ENCODE data around the gene AIPL1.
A peak's percentile ranks its signal among the peaks of the same experiment; 100 is the strongest.
"Not testable (repeated sequence)": the region's sequence is repeated elsewhere in the genome, so short reads cannot be mapped to it uniquely, and the experiment has no call there.

Gene AIPL1, protein sequence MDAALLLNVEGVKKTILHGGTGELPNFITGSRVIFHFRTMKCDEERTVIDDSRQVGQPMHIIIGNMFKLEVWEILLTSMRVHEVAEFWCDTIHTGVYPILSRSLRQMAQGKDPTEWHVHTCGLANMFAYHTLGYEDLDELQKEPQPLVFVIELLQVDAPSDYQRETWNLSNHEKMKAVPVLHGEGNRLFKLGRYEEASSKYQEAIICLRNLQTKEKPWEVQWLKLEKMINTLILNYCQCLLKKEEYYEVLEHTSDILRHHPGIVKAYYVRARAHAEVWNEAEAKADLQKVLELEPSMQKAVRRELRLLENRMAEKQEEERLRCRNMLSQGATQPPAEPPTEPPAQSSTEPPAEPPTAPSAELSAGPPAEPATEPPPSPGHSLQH

DNA sequence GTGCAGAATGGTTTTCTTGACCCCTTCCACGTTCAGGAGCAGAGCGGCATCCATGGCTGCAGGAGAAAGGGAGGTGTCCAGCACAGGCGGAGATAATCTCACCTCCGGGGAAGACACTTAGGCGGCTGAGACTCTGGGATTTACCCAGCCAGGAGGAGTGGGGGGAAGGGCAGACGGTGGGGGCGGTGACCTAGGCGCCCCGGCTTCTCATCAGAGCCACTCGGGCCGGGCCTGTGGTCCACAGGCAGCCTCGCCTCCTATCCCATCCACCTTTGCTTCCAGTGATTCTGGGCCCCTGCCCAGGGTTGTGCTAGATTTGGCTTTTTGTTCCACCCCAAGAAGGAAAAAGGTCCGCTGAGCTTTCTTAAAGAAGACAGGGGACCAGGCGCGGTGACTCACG lies at the start of gene AIPL1:
Gene AIPL1, minus strand, starts transcription at position 71 of the 400 bp plus-strand sequence. Its CDS starts 17 bp downstream, at position 54.
- no peak for DNase-seq (ENCODE audit: low read depth)

DNA sequence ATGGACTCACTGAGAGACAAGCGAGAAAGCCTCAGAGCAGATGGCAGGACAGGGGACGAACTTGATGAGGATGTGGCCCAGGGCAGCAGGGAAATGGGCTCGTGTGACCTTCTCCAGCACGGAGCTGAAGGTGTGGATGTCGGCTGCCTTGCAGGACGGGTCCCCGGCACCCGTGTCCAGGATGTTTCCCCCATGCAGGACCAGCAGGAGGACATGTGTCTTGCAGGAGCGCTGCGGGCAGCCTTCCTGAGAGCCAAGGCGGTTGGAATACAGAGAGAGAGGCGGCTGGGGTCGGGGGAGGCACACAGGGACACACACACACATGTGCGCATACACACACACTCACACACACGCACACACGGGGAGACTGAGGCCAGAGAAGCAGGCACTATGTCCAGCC lies 48.6 kb upstream of the AIPL1 start:
- DNase-seq (ENCODE audit: low read depth): no peak

DNA sequence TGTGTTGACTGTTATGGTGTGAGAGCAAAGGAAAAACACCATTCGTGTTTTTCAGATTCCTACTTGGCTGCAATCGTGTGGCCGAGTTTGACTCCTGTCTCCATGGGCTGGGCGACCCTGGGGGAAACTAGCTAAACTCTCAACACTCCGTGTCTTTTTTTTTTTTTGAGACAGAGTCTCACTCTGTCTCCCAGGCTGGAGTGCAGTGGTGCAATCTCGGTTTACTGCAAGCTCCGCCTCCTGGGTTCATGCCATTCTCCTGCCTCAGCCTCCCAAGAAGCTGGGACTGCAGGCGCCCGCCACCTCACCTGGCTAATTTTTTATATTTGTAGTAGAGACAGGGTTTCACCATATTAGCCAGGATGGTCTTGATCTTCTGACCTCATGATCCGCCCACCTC lies 47.9 kb upstream of the AIPL1 start:
- DNase-seq (ENCODE audit: low read depth): not testable (repeated sequence)

DNA sequence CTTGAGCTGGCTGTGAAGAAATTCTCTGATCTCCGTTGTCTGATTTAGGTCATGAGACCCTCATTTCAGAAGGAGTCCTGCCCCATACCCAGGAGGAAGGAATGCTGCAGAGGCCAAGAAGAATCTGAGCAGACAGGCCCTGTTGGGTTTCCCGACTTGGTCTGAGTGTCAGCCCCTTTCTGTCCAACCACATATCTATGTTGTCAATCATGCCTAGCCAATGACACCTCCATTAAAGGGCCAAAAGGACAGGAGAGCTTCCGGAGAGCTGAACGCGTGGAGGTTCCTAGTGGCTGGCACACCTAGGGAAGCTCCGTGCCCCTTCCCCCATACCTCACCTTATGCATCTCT lies 47.2 kb upstream of the AIPL1 start:
- no peak for DNase-seq (ENCODE audit: low read depth)

DNA sequence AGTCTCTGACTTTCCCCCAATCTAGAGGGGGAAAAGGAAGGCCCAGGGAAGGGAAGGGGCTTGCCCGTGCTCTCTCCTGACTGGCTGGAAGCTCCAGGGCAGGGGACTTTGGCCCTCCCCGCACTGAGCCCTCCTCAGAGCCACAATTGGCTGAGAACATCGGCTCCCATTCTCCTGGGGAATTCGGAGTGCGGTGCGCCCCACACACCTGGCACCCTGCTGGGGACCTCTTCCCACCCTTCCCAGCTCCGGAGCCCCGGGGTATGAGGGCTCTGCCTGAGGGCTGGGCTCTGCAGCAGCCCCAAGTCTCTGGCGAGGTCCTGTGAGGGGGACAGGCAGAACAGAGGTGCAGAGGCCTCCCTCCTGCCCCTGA lies 45.4 kb upstream of the AIPL1 start:
- DNase-seq (ENCODE audit: low read depth): no peak

DNA sequence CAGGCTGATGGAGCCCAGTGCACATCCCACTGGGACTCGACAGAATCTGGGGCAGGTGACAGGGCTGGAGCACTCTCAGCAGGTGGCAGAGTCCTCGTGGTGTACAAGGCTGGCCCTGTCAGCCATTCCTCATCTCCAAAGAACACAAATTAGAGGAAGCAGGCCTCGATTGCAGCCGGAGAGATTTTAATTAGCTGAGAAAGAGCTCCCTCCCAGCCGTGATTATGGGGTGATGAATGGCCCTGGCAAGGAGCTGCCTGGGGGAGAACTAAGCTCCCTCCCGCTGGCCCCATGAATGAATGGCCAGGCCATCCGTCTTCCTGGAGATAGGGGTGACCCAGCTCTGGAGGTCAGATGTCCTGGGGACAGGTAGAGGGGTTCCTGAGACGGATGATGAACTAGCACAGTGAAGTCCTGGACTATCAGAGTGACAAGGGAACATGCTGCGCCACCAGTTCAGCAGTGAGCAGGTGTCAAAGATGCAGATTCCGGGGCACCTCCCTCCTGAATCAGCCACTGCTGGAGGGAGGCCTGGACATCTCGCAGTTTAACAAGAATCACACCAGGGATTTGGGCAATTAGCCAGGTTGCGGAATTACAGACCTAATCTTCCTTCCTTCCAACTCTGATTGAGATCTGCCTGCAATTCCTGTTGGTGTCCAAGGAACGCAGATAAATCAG lies 44.8 kb upstream of the AIPL1 start:
- DNase-seq (ENCODE audit: low read depth): no peak

DNA sequence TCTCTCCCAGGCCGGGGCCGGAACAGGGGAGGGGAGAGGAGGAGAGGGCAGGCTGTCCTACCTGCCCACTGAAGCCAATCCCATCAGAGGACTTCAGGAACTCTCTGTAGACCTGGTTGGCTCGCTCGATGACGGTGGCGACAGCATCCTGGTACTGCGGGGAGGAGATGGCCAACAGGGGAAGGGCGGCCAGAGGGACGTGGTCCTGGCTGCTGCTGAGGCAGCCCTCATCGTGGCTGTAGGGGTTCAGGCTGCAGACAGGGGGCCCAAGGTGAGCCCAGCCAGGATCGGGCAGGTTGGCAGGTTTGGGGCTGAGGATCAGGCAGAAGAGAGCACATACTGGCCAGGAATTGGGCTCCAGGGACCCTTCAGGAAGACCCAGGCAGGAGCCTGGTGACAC lies 43.6 kb upstream of the AIPL1 start:
- no peak for DNase-seq (ENCODE audit: low read depth)

DNA sequence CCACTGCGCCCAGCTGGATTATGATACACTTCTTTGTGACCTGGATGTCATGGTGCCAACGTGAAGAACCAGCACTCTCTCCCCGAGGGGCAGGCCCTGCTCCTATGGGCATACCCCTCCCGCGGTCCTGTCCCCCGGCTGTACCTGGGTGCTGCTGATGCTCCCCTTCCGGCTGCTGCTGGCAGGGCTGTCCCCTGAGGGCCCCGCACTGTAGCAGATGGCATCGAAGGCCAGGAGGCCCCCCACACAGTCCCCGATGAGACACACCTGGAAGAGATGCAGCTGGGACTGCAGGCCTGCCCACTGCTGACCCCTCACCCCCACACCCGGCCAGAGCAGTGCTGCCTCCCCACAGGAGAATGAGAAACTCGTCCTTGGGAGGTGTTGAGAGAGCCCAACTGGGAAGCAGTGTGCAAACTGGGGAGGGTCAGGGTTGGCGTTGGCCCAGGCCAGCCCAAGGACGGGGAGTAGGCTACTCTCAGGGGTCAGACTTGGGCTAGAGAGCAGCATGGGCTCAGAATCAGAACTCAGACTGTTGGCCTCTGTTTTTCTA lies 43.0 kb upstream of the AIPL1 start:
- DNase-seq (ENCODE audit: low read depth): no peak

DNA sequence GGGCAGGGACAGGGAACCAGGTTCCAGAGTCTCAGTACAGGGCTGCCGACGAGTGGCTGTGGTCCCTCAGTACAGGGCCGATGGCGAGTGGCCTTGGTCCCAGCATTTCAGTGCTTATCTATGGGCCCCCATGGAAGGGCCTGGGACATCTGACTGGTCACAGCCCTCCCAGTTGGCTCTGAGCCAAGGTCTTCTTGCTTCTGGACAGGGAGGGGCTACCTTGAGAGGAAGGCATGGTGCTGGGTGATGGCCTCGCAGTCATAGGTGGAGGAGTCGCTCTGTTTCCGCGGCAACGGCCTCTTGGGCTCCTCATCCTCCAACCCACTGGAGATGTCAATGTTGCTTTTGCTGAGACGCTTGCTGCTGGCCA lies 41.9 kb upstream of the AIPL1 start:
- DNase-seq (ENCODE audit: low read depth): no peak

DNA sequence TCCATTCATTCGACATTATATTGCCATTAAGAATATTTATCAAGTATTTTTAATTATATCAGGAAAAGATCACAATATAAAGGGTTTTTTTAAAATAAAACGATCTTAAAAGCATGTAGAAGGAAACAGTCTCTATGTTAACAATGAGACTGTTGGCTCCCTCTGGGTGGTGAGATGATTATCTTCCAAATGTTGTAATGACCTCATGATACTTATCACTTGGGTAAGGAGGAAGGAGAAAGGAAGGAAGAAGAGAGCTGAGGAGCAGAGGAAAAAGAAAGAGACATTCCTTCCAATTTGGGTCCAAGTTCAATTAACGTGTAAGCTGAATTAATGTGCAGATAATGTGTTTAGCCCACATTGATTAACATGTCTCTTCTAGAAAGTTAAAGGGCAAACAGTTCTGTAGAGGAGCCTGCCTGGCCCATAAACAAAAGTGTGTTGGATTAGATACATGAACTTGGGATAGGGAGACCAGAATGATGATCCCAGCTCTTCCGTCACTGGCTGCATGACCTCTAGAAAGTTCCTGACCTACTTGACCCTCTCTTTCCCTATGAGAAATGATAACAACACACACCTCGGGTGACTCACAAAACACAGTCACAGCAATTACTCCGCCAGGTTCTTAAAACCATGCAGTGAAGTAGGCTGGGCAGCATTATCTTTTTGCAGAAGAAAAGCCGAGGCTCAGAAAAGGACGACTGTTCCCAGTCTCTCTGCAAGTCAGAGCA lies 41.3 kb upstream of the AIPL1 start:
- DNase-seq (ENCODE audit: low read depth): no peak

DNA sequence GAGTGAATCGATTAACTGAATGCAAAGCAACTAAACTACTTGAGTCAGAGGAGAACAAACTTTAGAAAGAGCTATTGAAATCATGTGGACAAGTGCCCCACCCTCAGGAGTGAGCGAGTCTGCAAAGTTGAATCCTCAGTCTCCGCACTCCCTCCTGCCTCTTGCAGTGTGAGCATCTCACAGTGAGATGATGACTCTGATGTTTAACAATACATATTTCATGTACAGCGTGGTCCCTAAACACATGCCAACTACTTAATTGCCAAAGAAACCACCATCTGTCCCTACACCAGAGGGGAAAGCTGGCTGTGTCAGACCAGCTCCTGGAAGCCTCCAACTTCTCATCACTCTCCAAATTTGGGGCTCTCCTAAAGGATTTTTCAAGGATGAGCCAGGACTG lies 40.5 kb upstream of the AIPL1 start:
- DNase-seq (ENCODE audit: low read depth): no peak

DNA sequence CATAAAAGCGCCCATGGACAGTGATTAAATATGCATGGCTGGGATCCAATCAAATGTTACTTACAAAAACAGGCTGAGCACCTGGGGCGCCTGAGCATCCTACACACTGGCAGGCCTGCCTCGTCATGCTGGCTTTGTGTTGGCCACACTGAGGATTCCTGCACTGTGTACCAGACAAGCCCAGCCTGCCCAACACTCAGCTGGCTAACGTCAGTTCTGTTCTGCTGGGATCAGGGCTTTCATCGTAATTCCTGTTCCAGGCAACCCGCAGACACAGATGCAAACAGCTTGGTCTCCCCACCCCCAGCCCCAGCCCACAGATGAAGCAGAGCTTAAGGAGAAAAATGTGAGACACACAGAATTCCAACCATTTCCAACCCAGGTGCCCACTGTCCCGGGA lies 40.0 kb upstream of the AIPL1 start:
- DNase-seq (ENCODE audit: low read depth): no peak

DNA sequence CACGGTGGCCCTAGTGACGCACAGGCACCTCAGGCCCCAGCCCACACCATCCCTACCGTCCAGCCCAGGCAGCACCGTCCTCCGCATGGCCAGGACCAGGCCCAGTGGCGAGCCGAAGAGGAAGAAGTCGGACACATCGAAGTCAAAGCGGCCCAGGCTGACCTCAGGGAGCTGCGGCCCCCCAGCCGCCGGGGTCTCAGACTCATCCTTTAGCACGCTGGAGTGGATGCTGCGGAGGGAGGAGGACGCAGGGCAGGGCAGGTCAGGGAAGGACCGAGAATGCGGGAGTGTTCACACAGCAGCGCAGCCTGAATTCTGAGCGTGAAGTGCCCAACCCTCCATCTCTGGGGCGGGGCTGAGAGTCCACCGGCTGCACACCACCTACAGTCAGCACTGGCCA lies 39.5 kb upstream of the AIPL1 start:
- DNase-seq (ENCODE audit: low read depth): no peak

DNA sequence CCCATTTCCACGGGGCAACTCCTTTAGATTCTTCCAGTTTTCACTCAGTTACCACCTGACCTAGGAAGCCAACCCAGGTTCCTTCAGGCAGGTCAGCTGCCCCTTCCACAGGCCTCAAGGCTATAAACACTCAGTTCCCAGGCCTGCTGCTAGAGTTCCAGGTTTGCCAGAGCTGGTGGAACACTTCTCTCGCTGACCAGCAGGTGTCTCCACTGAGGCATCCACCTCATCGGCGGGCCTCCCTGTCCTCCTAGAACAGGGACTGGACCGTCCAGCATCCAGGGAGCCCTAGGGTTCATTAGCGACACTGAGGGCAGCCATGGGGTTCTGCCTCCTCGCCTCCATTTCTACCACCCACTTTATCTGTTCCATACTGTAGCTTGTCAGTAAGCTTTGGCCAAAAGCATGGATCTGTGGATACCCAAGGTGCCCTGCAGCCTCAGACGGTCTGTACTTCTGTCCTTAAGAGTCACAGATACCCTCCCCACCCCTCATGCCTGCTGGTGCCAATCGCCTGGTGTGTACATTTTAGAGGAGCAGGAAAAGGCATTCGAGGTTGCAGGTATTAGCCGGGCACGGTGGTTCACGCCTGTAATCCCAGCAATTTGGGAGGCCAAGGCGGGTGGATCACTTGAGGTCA lies 38.3 kb upstream of the AIPL1 start:
- peak; percentile 37 for DNase-seq (ENCODE audit: low read depth)

DNA sequence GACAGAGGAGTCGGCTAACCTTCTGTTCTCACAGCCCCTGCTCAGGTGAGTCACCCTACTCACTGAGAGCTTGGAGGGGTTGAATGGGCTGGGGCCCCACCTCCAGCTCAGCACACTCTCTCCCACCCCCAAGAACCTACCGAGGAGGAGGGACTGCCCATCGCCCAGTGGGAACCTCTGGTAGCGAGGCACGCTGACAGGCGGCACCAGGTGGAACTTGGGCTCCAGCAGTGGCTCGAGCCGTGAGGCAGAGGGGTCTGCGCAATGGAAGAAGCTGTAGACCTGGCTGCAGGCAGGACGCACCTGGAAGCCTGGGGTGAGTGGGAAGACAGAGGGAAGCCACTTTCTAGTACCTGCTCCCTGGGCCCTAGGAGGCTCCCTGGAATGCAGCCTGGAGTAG lies 37.6 kb upstream of the AIPL1 start:
- no peak for DNase-seq (ENCODE audit: low read depth)

DNA sequence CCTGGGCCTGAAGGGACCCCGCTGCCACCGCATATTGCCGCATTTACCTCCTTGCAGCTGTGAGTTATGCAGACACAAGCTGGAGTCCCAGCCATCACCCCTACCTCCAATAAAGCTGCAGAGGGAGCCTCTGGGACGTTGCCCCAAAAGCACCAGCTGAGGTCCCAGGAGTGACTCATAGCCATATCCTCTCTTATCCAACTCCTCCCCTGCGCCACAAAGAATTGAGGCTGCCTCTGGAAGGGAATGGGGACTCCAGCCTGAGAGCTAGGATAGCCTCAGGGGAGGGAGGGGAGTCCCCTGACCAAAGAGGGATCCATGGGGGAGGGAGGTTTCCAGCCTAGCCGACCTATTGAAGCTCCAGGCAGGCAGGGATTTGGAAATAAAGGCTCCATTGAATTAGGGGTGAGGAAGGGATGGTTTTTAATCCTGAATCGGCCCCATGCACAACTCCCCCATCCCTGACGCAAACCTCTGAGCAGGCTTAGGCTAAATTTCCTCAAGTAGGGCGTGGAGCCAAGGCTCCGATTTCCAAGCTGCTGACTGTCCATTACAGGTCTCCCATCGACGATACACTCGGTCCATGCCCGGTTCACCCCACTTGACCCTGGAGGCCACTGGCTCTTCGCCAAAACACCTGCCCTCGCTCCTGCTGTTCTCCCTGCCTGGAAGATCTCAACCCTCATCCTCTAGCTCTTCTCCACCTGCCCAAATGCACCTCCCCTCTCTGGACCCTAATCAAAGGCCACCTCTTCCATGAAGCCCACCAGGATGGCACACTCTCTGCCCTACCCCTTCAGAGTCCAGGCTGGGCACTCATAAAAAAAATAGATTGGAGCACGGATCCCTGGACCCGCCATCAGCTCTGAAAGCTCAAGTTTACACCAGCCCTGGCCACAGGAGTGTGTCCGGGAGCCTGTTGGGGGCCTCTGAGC lies 36.9 kb upstream of the AIPL1 start:
- DNase-seq (ENCODE audit: low read depth): peak; percentile 16

DNA sequence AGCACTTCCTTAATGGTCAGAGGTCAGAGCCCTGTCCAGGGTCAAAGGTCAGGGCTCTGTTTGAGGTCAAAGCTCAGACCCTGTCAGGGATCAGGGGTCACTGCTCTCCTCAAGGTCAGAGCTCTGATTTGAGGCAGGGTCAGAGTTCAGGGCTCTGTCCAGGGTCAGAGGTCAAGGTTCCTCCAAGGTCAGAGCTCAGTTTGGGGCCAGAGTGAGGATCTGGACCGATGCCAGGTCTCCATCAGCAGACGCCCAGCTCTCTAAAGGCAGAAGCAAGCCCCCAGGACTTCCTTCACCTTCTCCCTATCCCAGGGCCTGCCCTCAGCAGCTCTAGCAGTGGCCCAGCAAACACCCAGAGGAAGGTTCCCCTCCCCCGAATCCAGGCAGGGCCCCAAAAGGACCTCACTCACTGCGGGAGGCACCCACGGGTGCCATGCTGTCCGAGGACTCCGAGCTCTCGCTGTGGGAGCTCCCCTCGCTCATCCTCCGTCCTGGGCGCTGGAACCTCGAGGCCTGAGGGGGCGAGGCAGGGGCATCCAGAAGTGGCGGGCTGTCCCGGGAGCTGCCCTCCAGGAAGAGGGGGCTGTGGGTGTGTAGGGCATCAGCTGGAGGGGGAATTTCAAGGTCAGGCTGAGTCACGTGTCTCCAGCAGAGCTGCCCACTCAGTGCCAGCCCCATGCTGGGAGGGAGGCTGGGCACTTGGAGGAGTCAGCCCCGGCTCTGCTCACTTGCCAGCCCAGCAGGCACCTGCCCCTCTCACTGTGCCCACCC lies 36.0 kb upstream of the AIPL1 start:
- no peak for DNase-seq (ENCODE audit: low read depth)

DNA sequence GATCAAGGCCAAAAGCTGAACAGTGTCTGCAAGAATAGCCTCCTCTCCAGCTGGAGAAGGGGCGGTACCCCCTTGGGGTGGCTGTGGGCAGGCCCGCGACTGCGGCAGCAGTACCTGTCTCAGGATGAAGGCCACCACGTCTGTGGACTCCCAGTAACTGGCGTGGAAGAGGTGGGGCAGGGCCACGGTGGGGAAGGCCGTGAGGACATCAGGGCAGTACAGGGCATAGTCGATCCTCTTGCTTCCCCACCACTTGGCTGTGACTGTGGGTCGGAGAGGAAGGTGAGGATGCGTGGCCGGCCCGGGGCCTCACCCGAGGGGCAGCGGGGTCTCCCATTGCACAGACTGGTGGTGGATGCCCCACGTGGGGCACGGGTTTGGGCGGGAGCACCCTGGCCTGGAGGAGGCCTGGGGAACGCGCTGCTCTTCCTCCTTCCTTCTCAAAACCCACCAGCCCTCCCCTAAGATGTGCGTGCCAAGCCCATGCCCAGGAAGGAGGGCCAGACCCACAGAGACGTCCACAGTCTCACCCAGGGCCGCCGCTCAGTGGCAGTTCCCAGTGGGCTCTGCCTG lies 35.3 kb upstream of the AIPL1 start:
- no peak for DNase-seq (ENCODE audit: low read depth)

DNA sequence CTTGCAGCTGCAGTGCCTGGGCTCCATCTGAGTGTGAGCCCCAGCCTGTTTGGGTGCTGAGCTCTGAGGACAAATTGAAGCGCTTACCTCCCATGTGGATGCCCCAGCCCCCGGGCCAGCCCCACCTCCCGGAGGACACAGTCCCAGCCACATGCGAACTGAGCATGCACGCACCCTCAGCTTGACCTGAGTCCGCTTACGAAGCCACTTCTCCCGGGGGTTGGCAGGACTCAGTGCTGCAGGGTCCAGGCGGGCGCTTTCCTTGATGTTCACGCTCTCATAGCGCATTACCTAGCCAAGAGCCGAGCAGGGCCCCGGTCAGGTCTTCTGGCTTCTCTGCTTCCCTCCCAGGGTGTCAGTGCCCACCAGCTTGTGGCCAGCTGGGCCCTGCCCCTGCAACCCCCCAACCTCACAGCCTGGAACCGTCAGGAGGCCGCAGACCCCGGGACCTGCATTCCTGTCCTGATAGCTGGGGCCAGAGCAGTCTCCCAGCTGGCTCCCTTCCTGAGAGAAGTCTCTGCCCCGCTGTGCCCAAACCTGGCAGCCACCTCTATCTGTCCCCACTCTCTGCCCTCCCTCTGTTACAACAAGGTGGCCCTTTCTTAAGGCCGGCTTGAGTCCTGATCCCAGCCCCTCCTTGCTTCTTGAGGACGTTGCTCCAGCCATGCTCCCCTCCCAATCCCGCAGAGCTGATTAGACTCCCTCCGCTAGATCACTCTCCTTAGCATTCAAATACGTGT lies 33.3 kb upstream of the AIPL1 start:
- DNase-seq (ENCODE audit: low read depth): no peak

DNA sequence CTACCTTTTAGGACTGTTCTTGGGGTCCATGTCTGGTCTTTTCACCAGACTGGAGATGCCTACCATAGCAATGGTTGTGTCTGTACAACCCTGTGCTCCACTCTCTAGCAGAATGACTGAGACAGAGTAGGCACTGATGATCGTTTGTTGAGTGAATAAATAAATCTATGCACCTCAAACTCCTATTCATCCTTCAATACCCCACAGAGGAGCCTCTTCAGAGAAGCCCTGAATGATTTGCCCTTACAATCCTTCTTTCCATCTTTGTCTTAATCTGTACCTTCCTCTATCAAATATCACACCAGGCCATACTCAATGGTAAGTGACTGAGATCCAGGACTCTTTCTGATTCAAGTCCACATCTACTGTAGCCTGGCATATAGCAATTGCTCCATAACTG lies 32.6 kb upstream of the AIPL1 start:
- DNase-seq (ENCODE audit: low read depth): no peak
